Pulmonary artery endothelial cell (primary cell): ENCODE results near the gene CPLX3. TPM values are rescaled to one million over a fixed set of nuclear protein-coding genes. Genes with fewer than 3 reads are reported as not detected.
A peak's percentile ranks its signal among the peaks of the same experiment; 100 is the strongest.

Experiments
- DNase-seq: peaks from one replicate; pipeline ENCODE4 v3.0.0-alpha.2; 2011; ENCODE audit warnings: low read depth, low spot score
- total RNA-seq: library from RNA; depleted of rRNA; stranded (reverse); fragments of >200 nt; gene quantifications from 2 replicates; pipeline ENCODE4 v1.2.3, GENCODE V29; 2014

Gene CPLX3
- total RNA-seq, 1 donor from 2014 or later: not detected

- no peak for DNase-seq
Measured at GRCh38 chr15:74869726-74870407, 43.4 kb downstream of the CPLX3 start.

DNA sequence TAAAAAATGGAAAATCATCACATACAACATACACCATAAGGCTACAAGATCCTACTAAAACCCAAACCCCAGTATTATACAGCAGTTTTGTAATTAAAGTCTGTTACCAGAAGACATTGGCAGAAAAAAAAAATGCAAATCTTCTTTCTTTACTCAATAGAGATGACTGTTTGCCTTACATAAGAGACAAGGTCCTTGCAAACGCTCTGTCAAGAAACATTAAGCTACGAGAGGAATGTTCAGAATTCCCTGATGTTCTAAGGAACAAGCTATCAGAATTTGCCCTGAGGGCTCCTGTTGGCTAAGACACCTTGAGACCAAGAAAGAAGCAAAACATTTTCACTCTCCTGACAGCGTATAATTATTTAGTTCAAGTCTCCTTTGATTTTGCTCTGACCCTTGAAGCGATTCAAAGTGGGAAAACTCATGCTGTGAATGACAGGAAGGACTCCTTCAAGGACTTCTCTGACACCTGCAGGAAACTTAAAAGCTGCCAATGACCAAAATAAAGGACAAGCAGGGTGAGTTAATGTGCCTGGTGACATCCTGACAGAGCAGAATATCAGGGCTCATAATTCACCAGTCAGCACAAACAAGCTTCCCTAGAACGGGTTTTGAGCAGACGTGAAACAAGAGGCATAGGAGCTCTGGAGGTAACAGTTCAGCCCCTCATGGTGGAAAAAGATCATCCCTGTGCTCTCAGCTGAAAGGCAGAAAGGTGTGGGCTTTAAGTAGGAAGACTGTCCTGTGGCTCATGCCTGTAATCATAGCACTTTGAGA, 44.2 kb downstream of the CPLX3 start:
- no peak for DNase-seq

- no peak for DNase-seq
Measured at GRCh38 chr15:74872702-74873035, 46.2 kb downstream of the CPLX3 start.

DNA sequence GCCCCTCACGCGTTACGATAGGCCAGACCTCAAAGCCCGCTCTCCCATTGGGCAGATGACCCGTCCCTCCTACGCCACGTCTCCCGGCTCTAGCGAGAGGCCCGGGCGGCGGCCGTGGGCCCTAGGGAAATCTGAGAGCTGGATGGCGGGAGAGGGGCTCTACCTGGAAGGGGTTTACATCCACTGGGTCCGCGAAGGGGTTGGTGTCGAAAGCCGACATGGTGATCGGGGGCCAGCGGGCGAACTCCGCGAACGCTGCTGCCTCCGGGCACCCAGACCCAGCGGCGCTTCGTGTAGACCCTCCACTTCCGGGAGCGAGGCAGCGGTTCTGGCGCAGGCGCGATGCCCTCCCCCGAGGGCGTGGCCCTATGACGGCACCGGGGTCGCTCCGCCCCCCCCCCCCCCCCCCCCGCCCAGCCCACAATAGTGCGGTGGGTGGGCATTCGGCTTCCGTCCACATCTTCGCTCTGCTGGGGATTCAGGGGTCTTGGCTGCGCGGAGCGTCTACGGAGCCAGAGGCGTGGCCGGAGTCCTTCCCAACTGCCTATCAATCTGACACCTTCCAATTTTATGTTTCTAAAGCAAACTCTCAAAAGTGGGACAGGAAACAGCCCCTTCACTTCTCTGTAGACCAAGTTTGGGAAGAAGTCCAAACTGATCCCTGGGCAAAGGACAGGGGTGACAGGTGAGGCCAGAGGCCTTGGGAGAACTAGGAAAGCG, 46.8 kb downstream of the CPLX3 start, which contains the start of gene SCAMP2:
SCAMP2 (minus strand) TSS at position 330 of the 720 bp plus-strand sequence; CDS start at position 220, 110 bp downstream.
- peak; percentile 84 for DNase-seq

GRCh38 chr15:74873756-74874424, 47.5 kb downstream of the CPLX3 start:
- no peak for DNase-seq

GRCh38 chr15:74878273-74878672, 51.8 kb downstream of the CPLX3 start:
- DNase-seq: no peak

Other genes starting within 250 kb of the CPLX3 start
- 52.8 and 64.3 TPM in 2 replicates for gene CLK3, start 210.8 kb upstream of the CPLX3 start, total RNA-seq
- 14.3 and 21.1 TPM in 2 replicates for gene EDC3, start 130.6 kb upstream of the CPLX3 start, total RNA-seq
- gene CYP1A1, start 101.1 kb upstream of the CPLX3 start, total RNA-seq: 1.2 and 1.3 TPM in 2 replicates
- not detected in 2 replicates for gene CYP1A2, start 77.8 kb upstream of the CPLX3 start, total RNA-seq
- gene CSK, start 44.5 kb upstream of the CPLX3 start, total RNA-seq: 39.5 and 46.1 TPM in 2 replicates
- gene LMAN1L, start 13.8 kb upstream of the CPLX3 start, total RNA-seq: not detected in 2 replicates
- gene ULK3, start 16.5 kb downstream of the CPLX3 start, total RNA-seq: 22.4 and 27.0 TPM in 2 replicates
- 18.5 and 21.9 TPM in 2 replicates for gene SCAMP2, start 46.7 kb downstream of the CPLX3 start, total RNA-seq
- 57.3 and 64.3 TPM in 2 replicates for gene MPI, start 63.4 kb downstream of the CPLX3 start, total RNA-seq
- 38.2 and 41.3 TPM in 2 replicates for gene FAM219B, start 80.2 kb downstream of the CPLX3 start, total RNA-seq
- gene COX5A, start 111.4 kb downstream of the CPLX3 start, total RNA-seq: 51.2 and 72.3 TPM in 2 replicates
- gene RPP25, start 130.1 kb downstream of the CPLX3 start, total RNA-seq: 13.2 and 14.4 TPM in 2 replicates
- gene SCAMP5, start 168.9 kb downstream of the CPLX3 start, total RNA-seq: 3.5 and 5.9 TPM in 2 replicates
- gene PPCDC, start 197.0 kb downstream of the CPLX3 start, total RNA-seq: 8.4 and 11.8 TPM in 2 replicates